Brain microvascular endothelial cell (primary cell): Measurements from ENCODE around the gene JMJD1C.

Experiments
- DNase-seq: peaks from one replicate; pipeline ENCODE4 v3.0.0-alpha.2; 2020
- H3K27ac ChIP-seq: fragments of 250-450 bp; sonication (Bioruptor Pico); 2 replicates; pipeline ENCODE4 v1.5.1; 2020; ENCODE audit warnings: mild to moderate bottlenecking, moderate library complexity
- H3K27me3 ChIP-seq: fragments of 250-450 bp; sonication (Bioruptor Pico); replicated peaks from 2 replicates; pipeline ENCODE4 v1.5.1; 2020; ENCODE audit warnings: mild to moderate bottlenecking
- H3K36me3 ChIP-seq: fragments of 250-450 bp; sonication (Bioruptor Pico); replicated peaks from 2 replicates; pipeline ENCODE4 v1.5.1; 2020; ENCODE audit warnings: mild to moderate bottlenecking
- H3K4me3 ChIP-seq: 2 replicates; pipeline ENCODE4 v1.5.1; 2011; ENCODE audit warnings: low read depth, mild to moderate bottlenecking, control low read depth, low read length, moderate library complexity
- CTCF ChIP-seq: IDR thresholded peaks from 2 replicates; pipeline ENCODE4 v1.5.1; 2011; ENCODE audit warnings: low read depth, mild to moderate bottlenecking, moderate library complexity, low read length, control low read depth, inconsistent platforms; ENCODE audit errors: missing control alignments
- in situ Hi-C: cut with HindIII; loops from 2 replicates; pipeline ENCODE4 v1.10.0; 2017; ENCODE audit warnings: low sequenced_read_pairs, low pct_ligation_motif_present

Gene JMJD1C

GRCh38 chr10:63337455-63338251 lies 128.1 kb downstream of the JMJD1C start:
- no peak for DNase-seq
- no peak for TF ChIP-seq CTCF
- Histone ChIP-seq H3K27me3 (no peaks in the 10 kb centered on the region), H3K36me3 (peaks cover 2% of the 10 kb centered on the region), H3K27ac (no peak overlapping the region), H3K4me3 (no peak overlapping the region)
- in situ Hi-C loops = no loop called here

GRCh38 chr10:63331586-63331985 lies 134.2 kb downstream of the JMJD1C start:
- no peak for TF ChIP-seq CTCF
- in situ Hi-C loops = no loop called here
- Histone ChIP-seq H3K27me3 (no peaks in the 10 kb centered on the region), H3K4me3 (no peak overlapping the region), H3K27ac (peak overlapping the region; percentile 56), H3K36me3 (no peaks in the 10 kb centered on the region)
- peak; percentile 76 for DNase-seq

DNA sequence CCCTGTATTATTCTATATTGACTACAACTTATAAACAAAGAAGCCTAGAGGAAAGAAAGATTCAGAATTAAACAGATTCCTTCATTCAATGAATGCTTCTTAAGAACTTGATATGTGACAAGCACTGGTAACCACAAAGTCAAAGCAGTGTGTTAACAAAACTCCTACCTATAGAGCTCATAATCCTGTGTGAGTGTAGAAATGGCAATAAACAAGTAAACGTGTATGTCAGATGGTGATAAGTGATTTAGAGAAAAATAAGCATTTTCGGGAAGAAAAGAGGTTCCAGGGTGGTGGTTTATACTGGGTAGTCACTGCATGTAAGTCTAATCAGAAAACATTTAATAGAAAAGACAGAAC lies 141.3 kb downstream of the JMJD1C start:
- in situ Hi-C loops = no loop called here
- H3K27me3 ChIP-seq = no peaks in the 10 kb centered on the region
- no peak overlapping the region for H3K4me3 ChIP-seq
- no peak for DNase-seq
- H3K27ac ChIP-seq = no peak overlapping the region
- TF ChIP-seq CTCF = no peak
- no peaks in the 10 kb centered on the region for H3K36me3 ChIP-seq

GRCh38 chr10:63323701-63324494 lies 141.9 kb downstream of the JMJD1C start:
- no peak for TF ChIP-seq CTCF
- Histone ChIP-seq H3K36me3 (no peaks in the 10 kb centered on the region), H3K27ac (no peak overlapping the region), H3K27me3 (no peaks in the 10 kb centered on the region), H3K4me3 (no peak overlapping the region)
- in situ Hi-C loops = no loop called here
- no peak for DNase-seq

DNA sequence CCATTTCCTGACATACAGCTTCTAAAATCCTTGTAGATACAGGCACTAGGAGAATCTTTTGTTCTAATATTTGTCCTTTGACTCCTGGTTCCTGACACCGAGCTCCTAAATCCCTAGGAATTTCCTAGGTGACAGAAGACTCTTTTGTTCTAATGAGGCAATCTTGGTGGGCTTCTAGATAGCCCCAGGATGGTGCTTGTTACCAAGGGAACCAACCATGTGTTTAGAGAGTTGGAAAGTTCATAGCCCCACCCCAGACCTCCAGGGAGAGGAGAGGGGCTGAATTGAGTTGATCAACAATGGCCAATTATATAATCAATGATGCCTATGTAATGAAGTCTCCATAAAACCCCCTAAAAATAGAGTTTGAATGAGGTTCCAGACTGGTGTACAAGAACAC lies 145.1 kb downstream of the JMJD1C start:
- in situ Hi-C loops = no loop called here

More for the DNA sequence above, 145.1 kb downstream of the JMJD1C start:
- Histone ChIP-seq H3K27ac (no peak overlapping the region), H3K4me3 (no peak overlapping the region), H3K36me3 (no peaks in the 10 kb centered on the region), H3K27me3 (no peaks in the 10 kb centered on the region)
- no peak for DNase-seq
- no peak for TF ChIP-seq CTCF
